Endothelial cell of umbilical vein (primary cell): ENCODE data around the gene MASP1. TPM values are rescaled to one million over a fixed set of nuclear protein-coding genes. Genes with fewer than 3 reads are reported as not detected.

Source experiments
- BruUV-seq: library from RNA; stranded (reverse); fragments of 400-500 nt; replicated peaks from 2 replicates; lab custom pipeline; 2021; lab: Mats Ljungman, UMichigan
- CTCF ChIA-PET: fragments of 300-600, 350-600 bp; sonication (Branson Sonifier 250); formaldehyde crosslinking; loops from one replicate; lab custom pipeline; 2021; ENCODE audit warnings: antibody characterized with exemption, inconsistent platforms; lab: Charles Lee
- POLR2A ChIA-PET: fragments of 300-600, 350-600 bp; sonication (Branson Sonifier 250); formaldehyde crosslinking; loops from one replicate; lab custom pipeline; 2021; ENCODE audit warnings: antibody characterized with exemption, inconsistent platforms; lab: Charles Lee
- DNase-seq: peaks from one replicate; pipeline ENCODE4 v3.0.0-alpha.2; 2011; ENCODE audit warnings: low read depth, low spot score
- FAIRE-seq: peaks from 2 replicates; lab custom pipeline; 2011; peaks lifted over from hg19 to GRCh38; lab: Jason Lieb, UNC
- H2AFZ ChIP-seq: 2 replicates; pipeline ENCODE4 v1.6.0; 2012; ENCODE audit warnings: low read depth, low read length, control low read depth, inconsistent platforms
- H3K27ac ChIP-seq: 2 replicates; pipeline ENCODE4 v1.5.1; 2011; ENCODE audit warnings: low read depth, mild to moderate bottlenecking, control low read depth, low read length, moderate library complexity; ENCODE audit not compliant: insufficient read depth
- H3K27me3 ChIP-seq, 2 experiments: 2 replicates each; pipeline versions ENCODE4 v1.6.0 to v1.6.1; 2011; ENCODE audit warnings: low read length in 2 of 2, mixed read lengths in 1 of 2; ENCODE audit not compliant: control insufficient read depth in 2 of 2, insufficient read depth in 2 of 2
- H3K36me3 ChIP-seq, 2 experiments: 2 replicates in 1 of 2; 3 replicates in 1 of 2; pipeline ENCODE4 v1.5.1; 2011; ENCODE audit warnings: low read length in 2 of 2, mild to moderate bottlenecking in 1 of 2, moderate library complexity in 1 of 2; ENCODE audit not compliant: control insufficient read depth in 2 of 2, insufficient read depth in 2 of 2; ENCODE audit errors: extremely low read depth in 1 of 2
- H3K4me1 ChIP-seq: 3 replicates; pipeline ENCODE4 v1.5.1; 2011; ENCODE audit warnings: mild to moderate bottlenecking, low read length; ENCODE audit not compliant: control insufficient read depth, insufficient read depth; ENCODE audit errors: extremely low read depth
- H3K4me2 ChIP-seq: 2 replicates; pipeline ENCODE4 v1.6.1; 2011; ENCODE audit warnings: low read length, control low read depth, mixed read lengths; ENCODE audit not compliant: insufficient read depth
- H3K4me3 ChIP-seq, 3 experiments: fragments of 200-600 bp in 1 of 3; sonication (generic), shearing (Covaris generic) in 1 of 3; replicated peaks in 1 of 3; 2 replicates each; pipeline ENCODE4 v1.5.1; 2011 to 2016; ENCODE audit warnings: control low read depth in 3 of 3, low read length in 3 of 3, mild to moderate bottlenecking in 2 of 3, inconsistent platforms in 1 of 3, low read depth in 1 of 3, moderate library complexity in 1 of 3; ENCODE audit not compliant: insufficient read depth in 1 of 3
- H3K79me2 ChIP-seq: 2 replicates; pipeline ENCODE4 v1.6.0; 2012; ENCODE audit warnings: low read length, inconsistent platforms; ENCODE audit not compliant: control insufficient read depth, insufficient read depth
- H3K9ac ChIP-seq: replicated peaks from 2 replicates; pipeline ENCODE3; 2011; ENCODE audit warnings: low read length, control low read depth; ENCODE audit not compliant: insufficient read depth; ENCODE audit errors: extremely low read depth
- H3K9me1 ChIP-seq: replicated peaks from 3 replicates; pipeline ENCODE4 v1.6.0; 2011; ENCODE audit warnings: mild to moderate bottlenecking, low read length; ENCODE audit not compliant: control insufficient read depth, insufficient read depth; ENCODE audit errors: extremely low read depth
- H3K9me3 ChIP-seq: replicated peaks from 2 replicates; pipeline ENCODE4 v1.5.1; 2012; ENCODE audit warnings: low read length, inconsistent platforms; ENCODE audit not compliant: control insufficient read depth, insufficient read depth
- H4K20me1 ChIP-seq: replicated peaks from 2 replicates; pipeline ENCODE3; 2011; ENCODE audit warnings: mild to moderate bottlenecking, low read length; ENCODE audit not compliant: control insufficient read depth, insufficient read depth; ENCODE audit errors: extremely low read depth
- EZH2 ChIP-seq: IDR thresholded peaks from 2 replicates; pipeline ENCODE4 v1.6.1; 2012; ENCODE audit warnings: borderline replicate concordance, low read depth, mild to moderate bottlenecking, moderate library complexity, low read length, inconsistent platforms; ENCODE audit not compliant: severe bottlenecking
- FOS ChIP-seq: IDR thresholded peaks from 2 replicates; pipeline ENCODE4 v1.6.1; 2011; ENCODE audit warnings: mild to moderate bottlenecking, low read length, moderate library complexity, borderline replicate concordance; ENCODE audit not compliant: insufficient read depth
- GATA2 ChIP-seq: IDR thresholded peaks from 2 replicates; pipeline ENCODE4 v1.7.0; 2011; ENCODE audit warnings: low read depth, mild to moderate bottlenecking, moderate library complexity, mixed read lengths, low read length; ENCODE audit not compliant: insufficient read length, insufficient read depth
- JUN ChIP-seq: IDR thresholded peaks from 2 replicates; pipeline ENCODE4 v1.6.1; 2011; ENCODE audit warnings: borderline replicate concordance, low read depth; ENCODE audit not compliant: insufficient read length, insufficient read depth
- MAX ChIP-seq: IDR thresholded peaks from 2 replicates; pipeline ENCODE4 v1.6.1; 2011; ENCODE audit not compliant: insufficient read depth, insufficient read length
- MYC ChIP-seq: IDR thresholded peaks from one replicate; pipeline ENCODE4 v1.6.1; 2011; ENCODE audit warnings: mild to moderate bottlenecking, low read depth, low read length
- POLR2A ChIP-seq: IDR thresholded peaks from 2 replicates; pipeline ENCODE4 v1.6.1; 2012; ENCODE audit warnings: low read depth, mild to moderate bottlenecking, control low read depth, low read length
- POLR2AphosphoS5 ChIP-seq: IDR thresholded peaks from 2 replicates; pipeline ENCODE4 v1.6.1; 2012; ENCODE audit warnings: low read depth, mild to moderate bottlenecking, control low read depth, low read length, moderate library complexity; ENCODE audit not compliant: insufficient read depth
- dilution Hi-C: fragments of 300-500 bp; cut with MboI; formaldehyde crosslinking; loops from one replicate; pipeline ENCODE4 v1.15.0; 2019; ENCODE audit warnings: low sequenced_read_pairs; ENCODE audit not compliant: extremely low pct_ligation_motif_present
- intact Hi-C: fragments of 100-400 bp; cut with micrococcal nuclease; formaldehyde crosslinking; loops from one replicate; pipeline ENCODE4 v1.10.0; 2022
- polyA plus RNA-seq, 4 experiments: library from polyadenylated mRNA; depleted of rRNA in 3 of 4; stranded (reverse) in 3 of 4; unstranded in 1 of 4; fragments of >200 nt; gene quantifications; 2 replicates each; pipeline versions ENCODE4 v1.2.1 to v1.2.3, GENCODE V29; 2011 to 2012; ENCODE audit warnings: missing spikeins in 1 of 4
- total RNA-seq: library from RNA; stranded (reverse); gene quantifications from 2 replicates; pipeline ENCODE4 v1.2.3, GENCODE V29; 2021

The MASP1 gene
- total and polyA plus RNA-seq, 2 donors (not counting 3 experiments of a cell fraction or from before 2014, with no cell fraction given), result 0.31 to 0.50 TPM

- Histone ChIP-seq H3K9me1 (no peaks in the 10 kb centered on the region), H3K4me2 (no peak overlapping the region), H2AFZ (no peak overlapping the region), H3K9me3 (no peaks in the 10 kb centered on the region), H3K36me3 (no peaks in the 10 kb centered on the region), H3K27ac (no peak overlapping the region), H3K4me1 (peaks cover 19% of the 10 kb centered on the region), H3K4me3 (no peak overlapping the region), H3K9ac (no peak overlapping the region), H4K20me1 (no peaks in the 10 kb centered on the region), H3K79me2 (no peaks in the 10 kb centered on the region), H3K27me3 (no peaks in the 10 kb centered on the region)
- no peak for TF ChIP-seq MAX
- CTCF ChIA-PET, result interaction anchor here (0.7 kb wide), 1 partner anchor 49 kb away, joined by 3 read pairs; no protein-coding TSS in a partner anchor
- no peak for FAIRE-seq
- intact Hi-C loops (no loop called here), dilution Hi-C loops (no loop called here)
- POLR2A ChIA-PET, result no interaction called here
- DNase-seq, result no peak
- BruUV-seq, result no TSS peak
These were observed 22.1 kb downstream of the MASP1 start for GRCh38 chr3:187269486-187269885.

GRCh38 chr3:187267306-187267705, 24.2 kb downstream of the MASP1 start:
- Histone ChIP-seq H2AFZ (no peak overlapping the region), H3K4me3 (no peak overlapping the region), H3K27me3 (no peaks in the 10 kb centered on the region), H3K4me1 (peaks cover 32% of the 10 kb centered on the region), H3K9ac (no peak overlapping the region), H3K79me2 (no peaks in the 10 kb centered on the region), H3K27ac (no peak overlapping the region), H3K9me1 (no peaks in the 10 kb centered on the region), H3K36me3 (no peaks in the 10 kb centered on the region), H3K9me3 (no peaks in the 10 kb centered on the region), H3K4me2 (no peak overlapping the region), H4K20me1 (no peaks in the 10 kb centered on the region)
- POLR2A ChIA-PET, result no interaction called here
- FAIRE-seq (no peak), DNase-seq (no peak)
- BruUV-seq, result no TSS peak
- no peak for TF ChIP-seq POLR2A
- no peak for TF ChIP-seq FOS
- no peak for TF ChIP-seq JUN
- TF ChIP-seq POLR2AphosphoS5, result no peak
- no peak for TF ChIP-seq MYC
- no peak for TF ChIP-seq EZH2
- no peak for TF ChIP-seq GATA2
- intact Hi-C loops (no loop called here), dilution Hi-C loops (no loop called here)
- CTCF ChIA-PET, result interaction anchor here (5.1 kb wide), 1 partner anchor 46 kb away, joined by 23 read pairs; no protein-coding TSS in a partner anchor
